Activated CD4-positive, CD25-positive, alpha-beta regulatory T cell treated with anti-CD3 and anti-CD28 coated beads, Interleukin-2, amount 50 U/mL, for 24 hours (primary cell): ENCODE data around the gene UMODL1.
"Not testable (repeated sequence)": the region's sequence is repeated elsewhere in the genome, so short reads cannot be mapped to it uniquely, and the experiment has no call there.

Source experiments
- ATAC-seq, 2 donors: fragments of 150-1000 bp; cut with Tn5 transposase; one replicate each; pipeline ENCODE4 v1.10.0; 2021; ENCODE audit warnings: mild to moderate bottlenecking in 1 of 2, moderate library complexity in 1 of 2

Gene UMODL1

GRCh38 chr21:42101246-42101645, 30.1 kb downstream of the UMODL1 start:
- ATAC-seq, result no peak

- no peak for ATAC-seq
These were observed 31.0 kb downstream of the UMODL1 start for GRCh38 chr21:42102076-42102475.

- no peak for ATAC-seq
These were observed 31.4 kb downstream of the UMODL1 start for GRCh38 chr21:42102526-42102925.

GRCh38 chr21:42102991-42103390, 31.9 kb downstream of the UMODL1 start:
- no peak for ATAC-seq

GRCh38 chr21:42103843-42104242, 32.7 kb downstream of the UMODL1 start:
- no peak for ATAC-seq

- no peak for ATAC-seq
These were observed 34.6 kb downstream of the UMODL1 start for GRCh38 chr21:42105476-42106315.

GRCh38 chr21:42106425-42106824, 35.3 kb downstream of the UMODL1 start:
- ATAC-seq, result no peak

GRCh38 chr21:42107177-42107880, 36.2 kb downstream of the UMODL1 start:
- no peak for ATAC-seq

- peak; percentile 96 for ATAC-seq
These were observed 36.9 kb downstream of the UMODL1 start for GRCh38 chr21:42107881-42108553.

- no peak for ATAC-seq
These were observed 37.6 kb downstream of the UMODL1 start for GRCh38 chr21:42108554-42109340.

- ATAC-seq, result no peak
These were observed 38.4 kb downstream of the UMODL1 start for GRCh38 chr21:42109473-42109872.

GRCh38 chr21:42109873-42110525, 38.9 kb downstream of the UMODL1 start:
- ATAC-seq, result no peak

- ATAC-seq, result no peak
These were observed 39.8 kb downstream of the UMODL1 start for GRCh38 chr21:42110691-42111469.

- ATAC-seq, result no peak
These were observed 40.3 kb downstream of the UMODL1 start for GRCh38 chr21:42111470-42111743.

- no peak for ATAC-seq
These were observed 40.7 kb downstream of the UMODL1 start for GRCh38 chr21:42111811-42112210.

- no peak for ATAC-seq
These were observed 41.1 kb downstream of the UMODL1 start for GRCh38 chr21:42112238-42112637.

GRCh38 chr21:42112857-42113256, 41.7 kb downstream of the UMODL1 start:
- no peak for ATAC-seq

- ATAC-seq, result no peak
These were observed 42.9 kb downstream of the UMODL1 start for GRCh38 chr21:42113926-42114409.

- ATAC-seq, result no peak
These were observed 43.5 kb downstream of the UMODL1 start for GRCh38 chr21:42114646-42115045.

- ATAC-seq, result no peak
These were observed 44.1 kb downstream of the UMODL1 start for GRCh38 chr21:42115136-42115683.

- ATAC-seq, result not testable (repeated sequence)
These were observed 45.4 kb downstream of the UMODL1 start for GRCh38 chr21:42116551-42116950.
